GM12878 (cell line): ENCODE results near the gene OCRL. TPM values are rescaled to one million over a fixed set of nuclear protein-coding genes. Genes with fewer than 3 reads are reported as not detected.

ENCODE experiments used
- ATAC-seq: fragments of 200-7000 bp; cut with Tn5 transposase; 3 replicates; pipeline ENCODE4 v1.9.1; 2020; ENCODE audit warnings: mild to moderate bottlenecking, moderate library complexity
- BruUV-seq: library from RNA; stranded (reverse); fragments of 400-500 nt; replicated peaks from 2 replicates; lab custom pipeline; 2021; lab: Mats Ljungman, UMichigan
- CTCF ChIA-PET: fragments of 300-600 bp; sonication (Branson Sonifier 250); formaldehyde crosslinking; extraction: SDS; loops from one replicate; lab custom pipeline; 2021; ENCODE audit warnings: inconsistent platforms; lab: Yijun Ruan, JAX
- POLR2A ChIA-PET: fragments of 350-600 bp; formaldehyde crosslinking; extraction: SDS; loops from one replicate; lab custom pipeline; 2021; ENCODE audit warnings: inconsistent platforms; lab: Charles Lee
- RAD21 ChIA-PET: fragments of 300-600 bp; sonication (Branson Sonifier 250); formaldehyde crosslinking; loops from one replicate; lab custom pipeline; 2023; ENCODE audit warnings: antibody characterized with exemption; ENCODE audit not compliant: unreplicated experiment; lab: Charles Lee
- SMC1A ChIA-PET: fragments of 300-600 bp; sonication (Branson Sonifier 250); formaldehyde crosslinking; loops from one replicate; lab custom pipeline; 2023; ENCODE audit not compliant: unreplicated experiment, uncharacterized antibody; lab: Charles Lee
- DNase-seq: peaks from one replicate; pipeline ENCODE4 v3.0.0-alpha.2; 2011; ENCODE audit warnings: low read depth, low spot score
- FAIRE-seq: peaks from 3 replicates; lab custom pipeline; 2011; peaks lifted over from hg19 to GRCh38; lab: Jason Lieb, UNC
- H2AFZ ChIP-seq: 2 replicates; pipeline ENCODE4 v1.6.0; 2011; ENCODE audit warnings: low read depth, low read length, control low read depth; ENCODE audit not compliant: control insufficient read depth
- H3K27ac ChIP-seq: 2 replicates; pipeline ENCODE4 v1.5.1; 2011; ENCODE audit warnings: control low read depth; ENCODE audit not compliant: control insufficient read depth, insufficient read depth
- H3K27me3 ChIP-seq, 2 experiments: replicated peaks in 1 of 2; 2 replicates each; pipeline versions ENCODE4 v1.6.0 to v1.6.1; 2011; ENCODE audit warnings: low read length in 1 of 2; ENCODE audit not compliant: control insufficient read depth in 2 of 2, insufficient read depth in 2 of 2
- H3K36me3 ChIP-seq, 2 experiments: 2 replicates each; pipeline ENCODE4 v1.5.1; 2011; ENCODE audit warnings: low read length in 1 of 2; ENCODE audit not compliant: control insufficient read depth in 2 of 2, insufficient read depth in 2 of 2
- H3K4me1 ChIP-seq: 2 replicates; pipeline ENCODE4 v1.6.1; 2011; ENCODE audit warnings: mild to moderate bottlenecking, low read length, moderate library complexity, mixed read lengths; ENCODE audit not compliant: control insufficient read depth, insufficient read depth
- H3K4me2 ChIP-seq: 2 replicates; pipeline ENCODE4 v1.6.0; 2011; ENCODE audit warnings: control low read depth; ENCODE audit not compliant: control insufficient read depth, insufficient read depth
- H3K4me3 ChIP-seq: fragments of 200-600 bp; sonication (generic); 2 replicates; pipeline ENCODE4 v1.5.1; 2016
- H3K79me2 ChIP-seq: 2 replicates; pipeline ENCODE4 v1.6.0; 2011; ENCODE audit warnings: low read length; ENCODE audit not compliant: control insufficient read depth, insufficient read depth
- H3K9ac ChIP-seq: 2 replicates; pipeline ENCODE4 v1.8.0; 2011; ENCODE audit warnings: low read length, control low read depth, mixed read lengths; ENCODE audit not compliant: control insufficient read depth, insufficient read depth
- H3K9me3 ChIP-seq: replicated peaks from 3 replicates; pipeline ENCODE4 v1.5.1; 2011; ENCODE audit warnings: mild to moderate bottlenecking, low read length; ENCODE audit not compliant: control insufficient read depth, insufficient read depth
- H4K20me1 ChIP-seq: 2 replicates; pipeline ENCODE4 v1.6.0; 2011; ENCODE audit not compliant: control insufficient read depth, insufficient read depth
- ATF7 ChIP-seq: fragments of 450-650 bp; IDR thresholded peaks from 2 replicates; pipeline ENCODE4 v1.6.1; 2016; ENCODE audit warnings: low read depth, mild to moderate bottlenecking
- BACH1 ChIP-seq: fragments of 450-650 bp; IDR thresholded peaks from 2 replicates; pipeline ENCODE4 v1.6.1; 2017; ENCODE audit warnings: mild to moderate bottlenecking, borderline replicate concordance
- BCL11A ChIP-seq: IDR thresholded peaks from 2 replicates; pipeline ENCODE4 v1.6.1; 2011; ENCODE audit warnings: low read depth, low read length
- CHD1 ChIP-seq: IDR thresholded peaks from 2 replicates; pipeline ENCODE4 v1.6.1; 2012; ENCODE audit warnings: low read depth, low read length, improper control_type of control experiment
- GABPA ChIP-seq: IDR thresholded peaks from 2 replicates; pipeline ENCODE4 v1.6.1; 2014; ENCODE audit warnings: antibody characterized with exemption, low read depth, mild to moderate bottlenecking, inconsistent platforms
- HDAC2 ChIP-seq: fragments of 200-600 bp; sonication (generic); IDR thresholded peaks from 2 replicates; pipeline ENCODE4 v1.6.1; 2017
- HDAC6 ChIP-seq: fragments of 200-600 bp; sonication (generic); IDR thresholded peaks from one replicate; pipeline ENCODE4 v1.8.0; 2017; ENCODE audit warnings: antibody characterized with exemption; ENCODE audit not compliant: unreplicated experiment
- KAT2A ChIP-seq: conservative IDR thresholded peaks from 2 replicates; pipeline ENCODE4 v1.6.1; 2011; ENCODE audit warnings: low read depth, low read length; ENCODE audit not compliant: control insufficient read depth
- STAT3 ChIP-seq: IDR thresholded peaks from 2 replicates; pipeline ENCODE4 v1.6.1; 2011; ENCODE audit warnings: low read depth, low read length, improper control_type of control experiment
- TCF12 ChIP-seq: IDR thresholded peaks from 2 replicates; pipeline ENCODE4 v1.6.1; 2011; ENCODE audit warnings: low read depth, mild to moderate bottlenecking, low read length
- WGBS: methylation state at CpG from one replicate; pipeline ENCODE4 v1.1.6; 2016; ENCODE audit warnings: low lambda C conversion rate; ENCODE audit not compliant: insufficient replicate concordance, insufficient coverage; ENCODE audit errors: missing lambda C conversion rate; 5-methylcytosine and 5-hydroxymethylcytosine counted together
- in situ Hi-C: fragments of 300-500 bp; cut with MboI; formaldehyde crosslinking; loops from 9 replicates; pipeline ENCODE4 v1.14.3; 2018; ENCODE audit warnings: mixed read lengths
- intact Hi-C: fragments of 100-400 bp; cut with micrococcal nuclease; formaldehyde crosslinking; loops from one replicate; pipeline ENCODE4 v1.14.2; 2022; ENCODE audit not compliant: unreplicated experiment
- polyA plus RNA-seq, 11 experiments: library from polyadenylated mRNA; depleted of rRNA in 4 of 11; unstranded in 6 of 11; stranded (reverse) in 5 of 11; fragments of >200 nt; fragmentation: Nextera tagmentation in 4 of 11; fragmentation: Illumina TruSeq in 1 of 11; extraction: Ambion mirVana in 4 of 11; extraction: Trizol in 1 of 11; gene quantifications; 1 replicate in 1 of 11; 2 replicates in 10 of 11; pipeline versions ENCODE4 v1.2.1 to v1.2.3, GENCODE V29; 2011 to 2016; ENCODE audit warnings: inconsistent platforms in 2 of 11, missing spikeins in 2 of 11, low read depth in 1 of 11
- total RNA-seq, 4 experiments: library from RNA; depleted of rRNA in 3 of 4; stranded (reverse); fragments of >200 nt in 3 of 4; fragmentation: Illumina TruSeq in 1 of 4; extraction: Trizol in 1 of 4; gene quantifications; 2 replicates each; pipeline versions ENCODE4 v1.2.1 to v1.2.3, GENCODE V29; 2013 to 2021
- TF ChIP-seq, protein P1 (sequence below): IDR thresholded peaks from 2 replicates; pipeline ENCODE4 v1.6.1; 2011; ENCODE audit warnings: low read depth, mild to moderate bottlenecking, low read length, moderate library complexity, borderline replicate concordance; ENCODE audit errors: extremely low read depth
- TF ChIP-seq, protein P2 (sequence below): fragments of 450-650 bp; formaldehyde crosslinking; IDR thresholded peaks from 2 replicates; pipeline ENCODE4 v1.4.0; 2022; ENCODE audit warnings: mild to moderate bottlenecking, moderate library complexity
- TF ChIP-seq, protein P3 (sequence below): fragments of 450-650 bp; IDR thresholded peaks from 2 replicates; pipeline ENCODE4 v1.6.1; 2016; ENCODE audit warnings: mild to moderate bottlenecking
- TF ChIP-seq, protein P4 (sequence below): fragments of 450-650 bp; IDR thresholded peaks from 2 replicates; pipeline ENCODE4 v1.6.1; 2017; ENCODE audit warnings: borderline replicate concordance
- TF ChIP-seq, protein P5 (sequence below): fragments of 450-650 bp; IDR thresholded peaks from 2 replicates; pipeline ENCODE4 v1.6.1; 2016; ENCODE audit warnings: mild to moderate bottlenecking, moderate library complexity, borderline replicate concordance

OCRL gene
- total and polyA plus RNA-seq, 10 of the 15 experiments (the other 5 are each of a cell fraction or from before 2014, with no cell fraction given) = 0.53 to 4.4 (median 2.3) TPM

DNA sequence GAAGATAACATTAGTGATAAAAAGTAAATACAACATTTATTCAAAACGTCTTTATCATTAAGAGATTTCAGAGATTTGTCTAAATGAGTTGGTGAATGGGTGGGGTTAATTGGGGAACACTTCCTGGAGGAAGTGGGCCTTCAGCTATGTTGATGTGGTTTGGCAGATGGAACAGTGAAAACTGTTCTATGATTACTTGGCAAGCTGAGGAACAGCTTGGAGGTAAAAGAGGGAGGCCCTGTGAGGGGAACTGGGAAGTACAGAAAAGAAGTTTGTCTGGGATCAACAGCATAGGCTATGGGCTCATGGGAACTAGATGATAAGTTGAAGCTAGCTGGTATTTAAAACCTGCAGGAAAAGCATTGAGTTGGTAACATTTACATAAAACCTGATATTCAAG is 26.0 kb downstream of the OCRL start:
- DNase-seq = no peak
- Histone ChIP-seq H3K4me1 (no peaks in the 10 kb centered on the region), H3K9ac (no peak overlapping the region), H3K27ac (no peak overlapping the region), H3K4me3 (no peak overlapping the region), H3K27me3 (no peaks in the 10 kb centered on the region), H3K9me3 (no peaks in the 10 kb centered on the region), H3K79me2 (no peaks in the 10 kb centered on the region), H4K20me1 (no peaks in the 10 kb centered on the region), H3K36me3 (no peaks in the 10 kb centered on the region), H2AFZ (no peak overlapping the region), H3K4me2 (no peak overlapping the region)
- SMC1A ChIA-PET = no interaction called here
- no peak for FAIRE-seq
- in situ Hi-C loops (no loop called here), intact Hi-C loops (no loop called here)
- no peak for ATAC-seq
- CTCF ChIA-PET = no interaction called here
- no TSS peak for BruUV-seq
- POLR2A ChIA-PET = no interaction called here
- 33% methylated on average over 1 of the region's 1 CpG for WGBS
- RAD21 ChIA-PET = no interaction called here
- TF ChIP-seq BCL11A = no peak
- no peak for TF ChIP-seq TCF12
- TF ChIP-seq HDAC2 = no peak
- TF ChIP-seq, protein P1, sequence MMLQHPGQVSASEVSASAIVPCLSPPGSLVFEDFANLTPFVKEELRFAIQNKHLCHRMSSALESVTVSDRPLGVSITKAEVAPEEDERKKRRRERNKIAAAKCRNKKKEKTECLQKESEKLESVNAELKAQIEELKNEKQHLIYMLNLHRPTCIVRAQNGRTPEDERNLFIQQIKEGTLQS = no peak
- no peak for TF ChIP-seq BACH1
- no peak for TF ChIP-seq KAT2A
- TF ChIP-seq ATF7 = no peak
- TF ChIP-seq CHD1 = no peak
- TF ChIP-seq, protein P2, sequence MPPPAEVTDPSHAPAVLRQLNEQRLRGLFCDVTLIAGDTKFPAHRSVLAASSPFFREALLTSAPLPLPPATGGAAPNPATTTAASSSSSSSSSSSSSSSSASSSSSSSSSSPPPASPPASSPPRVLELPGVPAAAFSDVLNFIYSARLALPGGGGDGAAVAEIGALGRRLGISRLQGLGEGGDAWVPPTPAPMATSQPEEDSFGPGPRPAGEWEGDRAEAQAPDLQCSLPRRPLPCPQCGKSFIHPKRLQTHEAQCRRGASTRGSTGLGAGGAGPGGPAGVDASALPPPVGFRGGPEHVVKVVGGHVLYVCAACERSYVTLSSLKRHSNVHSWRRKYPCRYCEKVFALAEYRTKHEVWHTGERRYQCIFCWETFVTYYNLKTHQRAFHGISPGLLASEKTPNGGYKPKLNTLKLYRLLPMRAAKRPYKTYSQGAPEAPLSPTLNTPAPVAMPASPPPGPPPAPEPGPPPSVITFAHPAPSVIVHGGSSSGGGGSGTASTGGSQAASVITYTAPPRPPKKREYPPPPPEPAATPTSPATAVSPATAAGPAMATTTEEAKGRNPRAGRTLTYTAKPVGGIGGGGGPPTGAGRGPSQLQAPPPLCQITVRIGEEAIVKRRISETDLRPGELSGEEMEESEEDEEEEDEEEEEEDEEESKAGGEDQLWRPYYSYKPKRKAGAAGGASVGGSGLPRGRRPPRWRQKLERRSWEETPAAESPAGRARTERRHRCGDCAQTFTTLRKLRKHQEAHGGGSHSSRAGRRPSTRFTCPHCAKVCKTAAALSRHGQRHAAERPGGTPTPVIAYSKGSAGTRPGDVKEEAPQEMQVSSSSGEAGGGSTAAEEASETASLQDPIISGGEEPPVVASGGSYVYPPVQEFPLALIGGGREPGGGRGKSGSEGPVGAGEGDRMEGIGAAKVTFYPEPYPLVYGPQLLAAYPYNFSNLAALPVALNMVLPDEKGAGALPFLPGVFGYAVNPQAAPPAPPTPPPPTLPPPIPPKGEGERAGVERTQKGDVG (CRISPR knock-in tag) = no peak
- TF ChIP-seq STAT3 = no peak
- no peak for TF ChIP-seq GABPA
- TF ChIP-seq, protein P3, sequence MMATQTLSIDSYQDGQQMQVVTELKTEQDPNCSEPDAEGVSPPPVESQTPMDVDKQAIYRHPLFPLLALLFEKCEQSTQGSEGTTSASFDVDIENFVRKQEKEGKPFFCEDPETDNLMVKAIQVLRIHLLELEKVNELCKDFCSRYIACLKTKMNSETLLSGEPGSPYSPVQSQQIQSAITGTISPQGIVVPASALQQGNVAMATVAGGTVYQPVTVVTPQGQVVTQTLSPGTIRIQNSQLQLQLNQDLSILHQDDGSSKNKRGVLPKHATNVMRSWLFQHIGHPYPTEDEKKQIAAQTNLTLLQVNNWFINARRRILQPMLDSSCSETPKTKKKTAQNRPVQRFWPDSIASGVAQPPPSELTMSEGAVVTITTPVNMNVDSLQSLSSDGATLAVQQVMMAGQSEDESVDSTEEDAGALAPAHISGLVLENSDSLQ = no peak
- TF ChIP-seq, protein P4, sequence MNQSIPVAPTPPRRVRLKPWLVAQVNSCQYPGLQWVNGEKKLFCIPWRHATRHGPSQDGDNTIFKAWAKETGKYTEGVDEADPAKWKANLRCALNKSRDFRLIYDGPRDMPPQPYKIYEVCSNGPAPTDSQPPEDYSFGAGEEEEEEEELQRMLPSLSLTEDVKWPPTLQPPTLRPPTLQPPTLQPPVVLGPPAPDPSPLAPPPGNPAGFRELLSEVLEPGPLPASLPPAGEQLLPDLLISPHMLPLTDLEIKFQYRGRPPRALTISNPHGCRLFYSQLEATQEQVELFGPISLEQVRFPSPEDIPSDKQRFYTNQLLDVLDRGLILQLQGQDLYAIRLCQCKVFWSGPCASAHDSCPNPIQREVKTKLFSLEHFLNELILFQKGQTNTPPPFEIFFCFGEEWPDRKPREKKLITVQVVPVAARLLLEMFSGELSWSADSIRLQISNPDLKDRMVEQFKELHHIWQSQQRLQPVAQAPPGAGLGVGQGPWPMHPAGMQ = no peak
- no peak for TF ChIP-seq HDAC6
- TF ChIP-seq, protein P5, sequence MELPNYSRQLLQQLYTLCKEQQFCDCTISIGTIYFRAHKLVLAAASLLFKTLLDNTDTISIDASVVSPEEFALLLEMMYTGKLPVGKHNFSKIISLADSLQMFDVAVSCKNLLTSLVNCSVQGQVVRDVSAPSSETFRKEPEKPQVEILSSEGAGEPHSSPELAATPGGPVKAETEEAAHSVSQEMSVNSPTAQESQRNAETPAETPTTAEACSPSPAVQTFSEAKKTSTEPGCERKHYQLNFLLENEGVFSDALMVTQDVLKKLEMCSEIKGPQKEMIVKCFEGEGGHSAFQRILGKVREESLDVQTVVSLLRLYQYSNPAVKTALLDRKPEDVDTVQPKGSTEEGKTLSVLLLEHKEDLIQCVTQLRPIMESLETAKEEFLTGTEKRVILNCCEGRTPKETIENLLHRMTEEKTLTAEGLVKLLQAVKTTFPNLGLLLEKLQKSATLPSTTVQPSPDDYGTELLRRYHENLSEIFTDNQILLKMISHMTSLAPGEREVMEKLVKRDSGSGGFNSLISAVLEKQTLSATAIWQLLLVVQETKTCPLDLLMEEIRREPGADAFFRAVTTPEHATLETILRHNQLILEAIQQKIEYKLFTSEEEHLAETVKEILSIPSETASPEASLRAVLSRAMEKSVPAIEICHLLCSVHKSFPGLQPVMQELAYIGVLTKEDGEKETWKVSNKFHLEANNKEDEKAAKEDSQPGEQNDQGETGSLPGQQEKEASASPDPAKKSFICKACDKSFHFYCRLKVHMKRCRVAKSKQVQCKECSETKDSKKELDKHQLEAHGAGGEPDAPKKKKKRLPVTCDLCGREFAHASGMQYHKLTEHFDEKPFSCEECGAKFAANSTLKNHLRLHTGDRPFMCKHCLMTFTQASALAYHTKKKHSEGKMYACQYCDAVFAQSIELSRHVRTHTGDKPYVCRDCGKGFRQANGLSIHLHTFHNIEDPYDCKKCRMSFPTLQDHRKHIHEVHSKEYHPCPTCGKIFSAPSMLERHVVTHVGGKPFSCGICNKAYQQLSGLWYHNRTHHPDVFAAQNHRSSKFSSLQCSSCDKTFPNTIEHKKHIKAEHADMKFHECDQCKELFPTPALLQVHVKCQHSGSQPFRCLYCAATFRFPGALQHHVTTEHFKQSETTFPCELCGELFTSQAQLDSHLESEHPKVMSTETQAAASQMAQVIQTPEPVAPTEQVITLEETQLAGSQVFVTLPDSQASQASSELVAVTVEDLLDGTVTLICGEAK = no peak
